HCT116 (cell line): ENCODE data around the gene BCR. TPM values are rescaled to one million over a fixed set of nuclear protein-coding genes. Genes with fewer than 3 reads are reported as not detected.

Experiments
- ATAC-seq: fragments of 200-7000 bp; cut with Tn5 transposase; 2 replicates; pipeline ENCODE4 v1.9.1; 2020; ENCODE audit warnings: mild to moderate bottlenecking, moderate library complexity
- BruUV-seq: library from RNA; stranded (reverse); fragments of 400-500 nt; replicated peaks from 2 replicates; lab custom pipeline; 2021; lab: Mats Ljungman, UMichigan
- CTCF ChIA-PET: fragments of 300-600 bp; sonication (Branson Sonifier 250); formaldehyde crosslinking; loops from one replicate; lab custom pipeline; 2021; ENCODE audit warnings: antibody characterized with exemption; lab: Charles Lee
- POLR2A ChIA-PET: fragments of 300-600, 350-600 bp; sonication (Branson Sonifier 250); formaldehyde crosslinking; loops from one replicate; lab custom pipeline; 2021; ENCODE audit warnings: antibody characterized with exemption; lab: Charles Lee
- RAD21 ChIA-PET, 2 experiments: fragments of 300-600 bp; sonication (Branson Sonifier 250); formaldehyde crosslinking; loops; one replicate each; lab custom pipeline; 2023; ENCODE audit warnings: low total read pairs in 2 of 2; ENCODE audit not compliant: uncharacterized antibody in 2 of 2, unreplicated experiment in 2 of 2, low non-redundant PET in 1 of 2; lab: Charles Lee
- DNase-seq: peaks from one replicate; pipeline ENCODE4 v3.0.0-alpha.2; 2010; ENCODE audit warnings: low read depth, low spot score
- H2AFZ ChIP-seq: fragments of 200-600 bp; shearing (Covaris generic), sonication (generic); 2 replicates; pipeline ENCODE4 v1.6.1; 2017; ENCODE audit warnings: low read depth, mixed run types, mixed read lengths, antibody characterized with exemption, low read length; ENCODE audit not compliant: poor library complexity, severe bottlenecking
- H3K27ac ChIP-seq: 2 replicates; pipeline ENCODE4 v1.5.1; 2012; ENCODE audit warnings: low read depth, low read length
- H3K27me3 ChIP-seq: fragments of 200-600 bp; sonication (generic); 2 replicates; pipeline ENCODE4 v1.6.1; 2016; ENCODE audit warnings: mixed run types, low read length, mixed read lengths; ENCODE audit not compliant: insufficient read depth
- H3K36me3 ChIP-seq, 2 experiments: fragments of 200-500 bp in 1 of 2; fragments of 200-600 bp in 1 of 2; sonication (Bioruptor generic) in 1 of 2; sonication (generic) in 1 of 2; 2 replicates each; pipeline versions ENCODE4 v1.5.1 to v1.6.1; 2014 to 2016; ENCODE audit warnings: low read length in 2 of 2, inconsistent platforms in 1 of 2, mixed read lengths in 1 of 2, mixed run types in 1 of 2; ENCODE audit not compliant: insufficient read depth in 2 of 2, control insufficient read depth in 1 of 2
- H3K4me1 ChIP-seq, 2 experiments: fragments of 200-600 bp in 1 of 2; sonication (generic) in 1 of 2; 2 replicates each; pipeline versions ENCODE4 v1.5.1 to v1.6.1; 2012 to 2017; ENCODE audit warnings: low read length in 2 of 2, inconsistent platforms in 1 of 2, mild to moderate bottlenecking in 1 of 2, mixed read lengths in 1 of 2, mixed run types in 1 of 2, moderate library complexity in 1 of 2; ENCODE audit not compliant: insufficient read depth in 2 of 2, control insufficient read depth in 1 of 2
- H3K4me2 ChIP-seq: fragments of 200-600 bp; sonication (generic); 2 replicates; pipeline ENCODE4 v1.6.1; 2017; ENCODE audit warnings: mixed run types, low read length, mixed read lengths
- H3K4me3 ChIP-seq, 2 experiments: fragments of 200-600 bp in 1 of 2; sonication (generic) in 1 of 2; replicated peaks in 1 of 2; 2 replicates each; pipeline ENCODE4 v1.5.1; 2011 to 2016; ENCODE audit warnings: low read length in 2 of 2, control low read depth in 1 of 2, low read depth in 1 of 2, mild to moderate bottlenecking in 1 of 2, mixed read lengths in 1 of 2, mixed run types in 1 of 2
- H3K79me2 ChIP-seq: fragments of 200-600 bp; sonication (generic); 2 replicates; pipeline ENCODE4 v1.6.1; 2017; ENCODE audit warnings: mild to moderate bottlenecking, mixed run types, low read length, moderate library complexity, mixed read lengths; ENCODE audit not compliant: insufficient read depth
- H3K9ac ChIP-seq: fragments of 200-600 bp; sonication (generic); 2 replicates; pipeline ENCODE4 v1.6.1; 2016; ENCODE audit warnings: low read length, mixed read lengths
- H3K9me2 ChIP-seq: fragments of 200-600 bp; sonication (generic), shearing (Covaris generic); 2 replicates; pipeline ENCODE4 v1.6.1; 2017; ENCODE audit warnings: mixed run types, mild to moderate bottlenecking, moderate library complexity; ENCODE audit not compliant: insufficient read depth
- H3K9me3 ChIP-seq, 2 experiments: fragments of 200-500 bp in 1 of 2; fragments of 200-600 bp in 1 of 2; sonication (Bioruptor generic) in 1 of 2; sonication (generic) in 1 of 2; 2 replicates each; pipeline ENCODE4 v1.6.1; 2014 to 2017; ENCODE audit warnings: low read length in 2 of 2, mixed read lengths in 2 of 2, inconsistent platforms in 1 of 2, low read depth in 1 of 2, mild to moderate bottlenecking in 1 of 2, mixed run types in 1 of 2, moderate library complexity in 1 of 2; ENCODE audit not compliant: control insufficient read depth in 1 of 2, insufficient read depth in 1 of 2
- H4K20me1 ChIP-seq: fragments of 200-600 bp; sonication (generic), shearing (Covaris generic); 2 replicates; pipeline ENCODE4 v1.6.1; 2017; ENCODE audit warnings: mixed run types, mild to moderate bottlenecking, moderate library complexity; ENCODE audit not compliant: insufficient read depth
- CBX3 ChIP-seq: IDR thresholded peaks from 2 replicates; pipeline ENCODE4 v1.6.1; 2012; ENCODE audit warnings: low read depth
- CEBPB ChIP-seq: IDR thresholded peaks from 2 replicates; pipeline ENCODE4 v1.6.1; 2012; ENCODE audit warnings: low read depth
- EZH2 ChIP-seq: fragments of 200-600 bp; sonication (generic); IDR thresholded peaks from 2 replicates; pipeline ENCODE4 v1.6.1; 2017; ENCODE audit warnings: antibody characterized with exemption, mixed run types
- JUND ChIP-seq: IDR thresholded peaks from 2 replicates; pipeline ENCODE4 v1.6.1; 2012
- POLR2A ChIP-seq: IDR thresholded peaks from 2 replicates; pipeline ENCODE4 v1.7.0; 2011; ENCODE audit warnings: borderline replicate concordance; ENCODE audit not compliant: insufficient read depth, insufficient read length; ENCODE audit errors: extremely low read depth
- RAD21 ChIP-seq: IDR thresholded peaks from 2 replicates; pipeline ENCODE4 v1.6.1; 2012; ENCODE audit warnings: low read depth, mild to moderate bottlenecking
- REST ChIP-seq: IDR thresholded peaks from 2 replicates; pipeline ENCODE4 v1.6.1; 2012; ENCODE audit warnings: low read depth
- SP1 ChIP-seq: IDR thresholded peaks from 2 replicates; pipeline ENCODE4 v1.6.1; 2012; ENCODE audit warnings: low read depth
- TCF7L2 ChIP-seq: IDR thresholded peaks from 2 replicates; pipeline ENCODE4 v1.7.0; 2011; ENCODE audit warnings: borderline replicate concordance, inconsistent platforms; ENCODE audit not compliant: insufficient read depth, insufficient read length; ENCODE audit errors: extremely low read depth
- YY1 ChIP-seq: IDR thresholded peaks from 2 replicates; pipeline ENCODE4 v1.6.1; 2011; ENCODE audit warnings: low read length, low read depth, moderate library complexity, mild to moderate bottlenecking; ENCODE audit not compliant: insufficient replicate concordance; ENCODE audit errors: extremely low read depth
- intact Hi-C: fragments of 100-400 bp; cut with micrococcal nuclease; formaldehyde crosslinking; loops from 2 replicates; pipeline ENCODE4 v1.10.0; 2022
- total RNA-seq: library from RNA; stranded (reverse); gene quantifications from one replicate; pipeline ENCODE4 v1.2.1, GENCODE V29; 2021; ENCODE audit not compliant: unreplicated experiment

Gene BCR
- total RNA-seq, 1 experiment from 2014 or later = 39.7 TPM

GRCh38 chr22:23237841-23238240 is 57.5 kb downstream of the BCR start:
- Histone ChIP-seq H3K4me3 (no peak overlapping the region), H3K79me2 (peaks cover 91% of the 10 kb centered on the region), H3K4me2 (no peak overlapping the region), H3K36me3 (0 out of 4 replicates have a peak, but pooled peaks cover 0 to 4% of the 10 kb centered on the region in 2 experiments), H4K20me1 (peaks cover 4% of the 10 kb centered on the region; the same call in 1 of the 2 replicates), H3K4me1 (peaks cover 0 to 5% of the 10 kb centered on the region in 2 experiments; a peak in 1 of 4 replicates), H3K27ac (no peak overlapping the region), H3K9ac (no peak overlapping the region), H3K27me3 (no peaks in the 10 kb centered on the region), H3K9me3 (peaks cover 0 to 3% of the 10 kb centered on the region in 2 experiments; a peak in 1 of 4 replicates), H3K9me2 (no peaks in the 10 kb centered on the region), H2AFZ (no peak overlapping the region)
- TF ChIP-seq REST = no peak
- no TSS peak for BruUV-seq
- ATAC-seq (no peak), DNase-seq (no peak)
- ChIA-PET RAD21 (no interaction called here), POLR2A (no interaction called here), CTCF (no interaction called here)
- intact Hi-C loops = no loop called here

- Histone ChIP-seq H3K27me3 (no peaks in the 10 kb centered on the region), H3K27ac (no peak overlapping the region), H3K4me1 (peaks cover 0 to 3% of the 10 kb centered on the region in 2 experiments; a peak in 1 of 4 replicates), H3K9me2 (no peaks in the 10 kb centered on the region), H3K36me3 (0 out of 4 replicates have a peak, but pooled peaks cover 0 to 4% of the 10 kb centered on the region in 2 experiments), H3K4me3 (no peak overlapping the region), H3K9ac (no peak overlapping the region), H2AFZ (no peak overlapping the region), H3K9me3 (peaks cover 0 to 3% of the 10 kb centered on the region in 2 experiments; a peak in 1 of 4 replicates), H3K79me2 (peaks cover 88% of the 10 kb centered on the region), H3K4me2 (no peak overlapping the region), H4K20me1 (peaks cover 4% of the 10 kb centered on the region; the same call in 1 of the 2 replicates)
- RAD21 ChIA-PET = no interaction called here
- no TSS peak for BruUV-seq
- TF ChIP-seq YY1 = no peak
- no peak for TF ChIP-seq EZH2
- TF ChIP-seq CBX3 = no peak
- no peak for TF ChIP-seq JUND
- no peak for TF ChIP-seq TCF7L2
- no peak for TF ChIP-seq SP1
- TF ChIP-seq POLR2A = no peak
- TF ChIP-seq RAD21 = no peak
- TF ChIP-seq CEBPB = no peak
- no peak for TF ChIP-seq REST
- CTCF ChIA-PET = no interaction called here
- POLR2A ChIA-PET = no interaction called here
- ATAC-seq (no peak), DNase-seq (no peak)
- intact Hi-C loops = no loop called here
These were observed 58.4 kb downstream of the BCR start for GRCh38 chr22:23238707-23239106.
